ENCODE measurements around the gene GABRB1.

DNA sequence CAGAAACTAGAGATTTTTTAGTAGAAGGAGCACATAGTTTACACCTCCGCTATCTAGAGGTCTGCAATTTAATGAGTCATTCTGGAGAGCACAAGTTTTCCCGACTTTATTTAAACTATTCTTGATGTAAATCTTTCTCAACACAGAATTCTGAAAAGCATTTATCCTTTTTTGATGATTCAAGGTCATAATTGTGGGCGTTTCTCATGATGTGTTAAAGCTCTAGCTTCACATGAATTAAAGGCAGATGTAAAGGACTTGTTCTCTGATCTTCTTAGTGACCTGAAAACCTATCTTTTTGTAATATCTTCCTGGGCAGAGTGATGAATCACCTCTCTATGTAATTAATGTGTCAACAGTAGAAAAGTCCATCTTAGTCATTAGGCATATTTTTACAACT lies 303.3 kb downstream of the GABRB1 start:
- TF ChIP-seq, protein P1, sequence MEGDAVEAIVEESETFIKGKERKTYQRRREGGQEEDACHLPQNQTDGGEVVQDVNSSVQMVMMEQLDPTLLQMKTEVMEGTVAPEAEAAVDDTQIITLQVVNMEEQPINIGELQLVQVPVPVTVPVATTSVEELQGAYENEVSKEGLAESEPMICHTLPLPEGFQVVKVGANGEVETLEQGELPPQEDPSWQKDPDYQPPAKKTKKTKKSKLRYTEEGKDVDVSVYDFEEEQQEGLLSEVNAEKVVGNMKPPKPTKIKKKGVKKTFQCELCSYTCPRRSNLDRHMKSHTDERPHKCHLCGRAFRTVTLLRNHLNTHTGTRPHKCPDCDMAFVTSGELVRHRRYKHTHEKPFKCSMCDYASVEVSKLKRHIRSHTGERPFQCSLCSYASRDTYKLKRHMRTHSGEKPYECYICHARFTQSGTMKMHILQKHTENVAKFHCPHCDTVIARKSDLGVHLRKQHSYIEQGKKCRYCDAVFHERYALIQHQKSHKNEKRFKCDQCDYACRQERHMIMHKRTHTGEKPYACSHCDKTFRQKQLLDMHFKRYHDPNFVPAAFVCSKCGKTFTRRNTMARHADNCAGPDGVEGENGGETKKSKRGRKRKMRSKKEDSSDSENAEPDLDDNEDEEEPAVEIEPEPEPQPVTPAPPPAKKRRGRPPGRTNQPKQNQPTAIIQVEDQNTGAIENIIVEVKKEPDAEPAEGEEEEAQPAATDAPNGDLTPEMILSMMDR (IDR thresholded peaks at IDR 0.05 in 2 of 3, conservative IDR thresholded peaks at IDR 0.05 in 1 of 3; ENCODE audit: borderline replicate concordance in 1 of 3, insufficient read depth in 1 of 3, low read depth in 2 of 3, low read length in 2 of 3) = no peak
- TF ChIP-seq ELF1 (IDR thresholded peaks at IDR 0.05; ENCODE audit: borderline replicate concordance, low read depth) (no peak), RAD21 (IDR thresholded peaks at IDR 0.05; ENCODE audit: low read depth) (no peak)

Measured in HCT116 (cell line).